CD4-positive, alpha-beta T cell (primary cell): Measurements from ENCODE around the gene CKMT2. TPM values are rescaled to one million over a fixed set of nuclear protein-coding genes. Genes with fewer than 3 reads are reported as not detected.

Source experiments
- ATAC-seq: fragments of 200-7000 bp; cut with Tn5 transposase; one replicate; pipeline ENCODE4 v1.10.0; 2022; ENCODE audit warnings: mild to moderate bottlenecking; ENCODE audit not compliant: poor library complexity
- CTCF ChIA-PET: fragments of 350-600 bp; sonication (Branson Sonifier 250); formaldehyde crosslinking; loops from one replicate; lab custom pipeline; 2021; ENCODE audit warnings: antibody characterized with exemption, inconsistent platforms; lab: Charles Lee
- POLR2A ChIA-PET: fragments of 350-600 bp; sonication (Branson Sonifier 250); formaldehyde crosslinking; loops from one replicate; lab custom pipeline; 2021; ENCODE audit warnings: antibody characterized with exemption, inconsistent platforms; lab: Charles Lee
- DNase-seq, 14 experiments: peaks; one replicate each; pipeline ENCODE4 v3.0.0-alpha.2; 2013 to 2020; ENCODE audit warnings: mixed read lengths in 2 of 14
- H3K27ac ChIP-seq, 2 donors: one replicate each; pipeline versions ENCODE4 v1.5.1 to v1.7.0; 2013; ENCODE audit warnings: low read length in 2 of 2, low read depth in 1 of 2, mild to moderate bottlenecking in 1 of 2
- H3K27me3 ChIP-seq, 2 experiments: 1 replicate in 1 of 2; 2 replicates in 1 of 2; pipeline versions ENCODE4 v1.6.1 to v1.7.0; 2013; ENCODE audit warnings: low read length in 2 of 2, control low read depth in 1 of 2, mild to moderate bottlenecking in 1 of 2, moderate library complexity in 1 of 2; ENCODE audit not compliant: insufficient read depth in 2 of 2, control insufficient read depth in 1 of 2
- H3K36me3 ChIP-seq: one replicate; pipeline ENCODE4 v1.6.1; 2013; ENCODE audit warnings: low read length, control low read depth; ENCODE audit not compliant: insufficient read depth
- H3K4me1 ChIP-seq: one replicate; pipeline ENCODE4 v1.6.1; 2013; ENCODE audit warnings: low read length, control low read depth; ENCODE audit not compliant: insufficient read depth
- H3K4me3 ChIP-seq: one replicate; pipeline ENCODE4 v1.5.1; 2013; ENCODE audit warnings: mild to moderate bottlenecking, low read length, moderate library complexity
- H3K9me3 ChIP-seq, 2 experiments: 1 replicate in 1 of 2; 2 replicates in 1 of 2; pipeline versions ENCODE4 v1.6.1 to v1.7.0; 2013; ENCODE audit warnings: low read length in 2 of 2, mild to moderate bottlenecking in 2 of 2, control low read depth in 1 of 2, moderate library complexity in 1 of 2; ENCODE audit not compliant: control insufficient read depth in 1 of 2, insufficient read depth in 1 of 2
- H3K27ac Mint-ChIP-seq: one replicate; pipeline ENCODE4 v1.8.0; 2020; ENCODE audit warnings: mixed read lengths
- H3K27me3 Mint-ChIP-seq: one replicate; pipeline ENCODE4 v1.8.0; 2021; ENCODE audit warnings: mixed read lengths
- H3K36me3 Mint-ChIP-seq: one replicate; pipeline ENCODE4 v1.8.0; 2021; ENCODE audit warnings: low read depth, mixed read lengths
- H3K4me1 Mint-ChIP-seq: one replicate; pipeline ENCODE4 v1.8.0; 2021; ENCODE audit warnings: low read depth, mixed read lengths
- H3K4me3 Mint-ChIP-seq: one replicate; pipeline ENCODE4 v1.8.0; 2020; ENCODE audit warnings: mild to moderate bottlenecking, mixed read lengths
- H3K9me3 Mint-ChIP-seq: one replicate; pipeline ENCODE4 v1.8.0; 2020; ENCODE audit warnings: mixed read lengths
- intact Hi-C, 2 experiments: fragments of 100-400 bp; cut with DNase I in 1 of 2; cut with micrococcal nuclease in 1 of 2; formaldehyde crosslinking; loops; one replicate each; pipeline versions ENCODE4 v1.15.1 to v1.9.0; 2023 to 2025; cut with DNase I, micrococcal nuclease
- total RNA-seq, 174 experiments: library from RNA in 2 of 174; stranded (reverse) in 2 of 174; gene quantifications; one replicate each; pipeline ENCODE4 v1.2.3 and lab custom pipeline; 2021 to 2026
- TF ChIP-seq, protein P1 (sequence below): fragments of 200-600 bp; IDR thresholded peaks from one replicate; pipeline ENCODE4 v1.8.0; 2022; ENCODE audit warnings: antibody characterized with exemption, mild to moderate bottlenecking

Gene CKMT2
- total RNA-seq, 2 experiments from 2014 or later, result 0.17 to 0.27 TPM

DNA sequence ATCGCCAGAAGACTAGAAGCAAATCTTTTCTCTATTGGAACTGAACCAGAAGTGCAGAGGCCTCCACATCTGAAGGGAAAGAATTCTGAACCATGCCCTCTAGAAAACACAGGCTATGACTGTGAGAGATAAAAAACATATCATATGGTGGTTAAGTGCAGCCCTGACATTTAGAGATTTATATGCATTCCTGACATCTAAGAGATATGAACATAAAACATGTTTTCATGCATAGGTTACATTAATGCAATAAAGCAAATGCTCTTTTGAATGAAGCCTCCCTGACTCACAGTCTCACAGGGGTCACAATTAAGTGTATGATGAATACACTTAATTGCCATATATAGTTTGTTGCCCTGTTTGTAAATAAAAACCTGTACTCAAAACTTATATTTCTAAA lies 28.9 kb upstream of the CKMT2 start:
- Histone ChIP-seq H3K4me3 (no peak overlapping the region), H3K27ac (no peak overlapping the region), H3K36me3 (peaks cover 40% of the 10 kb centered on the region), H3K9me3 (no peaks in the 10 kb centered on the region), H3K27me3 (no peaks in the 10 kb centered on the region), H3K4me1 (no peaks in the 10 kb centered on the region)
- CTCF ChIA-PET, result no interaction called here
- H3K36me3 Mint-ChIP-seq, result peaks cover 77% of the 10 kb centered on the region
- TF ChIP-seq, protein P1, sequence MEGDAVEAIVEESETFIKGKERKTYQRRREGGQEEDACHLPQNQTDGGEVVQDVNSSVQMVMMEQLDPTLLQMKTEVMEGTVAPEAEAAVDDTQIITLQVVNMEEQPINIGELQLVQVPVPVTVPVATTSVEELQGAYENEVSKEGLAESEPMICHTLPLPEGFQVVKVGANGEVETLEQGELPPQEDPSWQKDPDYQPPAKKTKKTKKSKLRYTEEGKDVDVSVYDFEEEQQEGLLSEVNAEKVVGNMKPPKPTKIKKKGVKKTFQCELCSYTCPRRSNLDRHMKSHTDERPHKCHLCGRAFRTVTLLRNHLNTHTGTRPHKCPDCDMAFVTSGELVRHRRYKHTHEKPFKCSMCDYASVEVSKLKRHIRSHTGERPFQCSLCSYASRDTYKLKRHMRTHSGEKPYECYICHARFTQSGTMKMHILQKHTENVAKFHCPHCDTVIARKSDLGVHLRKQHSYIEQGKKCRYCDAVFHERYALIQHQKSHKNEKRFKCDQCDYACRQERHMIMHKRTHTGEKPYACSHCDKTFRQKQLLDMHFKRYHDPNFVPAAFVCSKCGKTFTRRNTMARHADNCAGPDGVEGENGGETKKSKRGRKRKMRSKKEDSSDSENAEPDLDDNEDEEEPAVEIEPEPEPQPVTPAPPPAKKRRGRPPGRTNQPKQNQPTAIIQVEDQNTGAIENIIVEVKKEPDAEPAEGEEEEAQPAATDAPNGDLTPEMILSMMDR, result no peak
- POLR2A ChIA-PET, result no interaction called here
- H3K4me3 Mint-ChIP-seq, result no peak overlapping the region
- DNase-seq (no peak), ATAC-seq (no peak)
- H3K27me3 Mint-ChIP-seq, result no peaks in the 10 kb centered on the region
- intact Hi-C loops, result no loop called here
- H3K4me1 Mint-ChIP-seq, result no peaks in the 10 kb centered on the region
- H3K9me3 Mint-ChIP-seq, result no peaks in the 10 kb centered on the region
- H3K27ac Mint-ChIP-seq, result no peak overlapping the region

- H3K27me3 ChIP-seq, result no peaks in the 10 kb centered on the region
- POLR2A ChIA-PET, result no interaction called here
- ATAC-seq (no peak), DNase-seq (no peak)
- Mint-ChIP-seq H3K4me3 (no peak overlapping the region), H3K9me3 (no peaks in the 10 kb centered on the region), H3K36me3 (peaks cover 85% of the 10 kb centered on the region), H3K27me3 (no peaks in the 10 kb centered on the region), H3K27ac (no peak overlapping the region), H3K4me1 (no peaks in the 10 kb centered on the region)
- TF ChIP-seq, protein P1, result no peak
- CTCF ChIA-PET, result no interaction called here
- no peaks in the 10 kb centered on the region for H3K9me3 ChIP-seq
- H3K4me3 ChIP-seq, result no peak overlapping the region
- intact Hi-C loops, result no loop called here
- H3K27ac ChIP-seq, result no peak overlapping the region
- peaks cover 48% of the 10 kb centered on the region for H3K36me3 ChIP-seq
- H3K4me1 ChIP-seq, result no peaks in the 10 kb centered on the region
These were observed 28.1 kb upstream of the CKMT2 start for GRCh38 chr5:81205058-81205457.

DNA sequence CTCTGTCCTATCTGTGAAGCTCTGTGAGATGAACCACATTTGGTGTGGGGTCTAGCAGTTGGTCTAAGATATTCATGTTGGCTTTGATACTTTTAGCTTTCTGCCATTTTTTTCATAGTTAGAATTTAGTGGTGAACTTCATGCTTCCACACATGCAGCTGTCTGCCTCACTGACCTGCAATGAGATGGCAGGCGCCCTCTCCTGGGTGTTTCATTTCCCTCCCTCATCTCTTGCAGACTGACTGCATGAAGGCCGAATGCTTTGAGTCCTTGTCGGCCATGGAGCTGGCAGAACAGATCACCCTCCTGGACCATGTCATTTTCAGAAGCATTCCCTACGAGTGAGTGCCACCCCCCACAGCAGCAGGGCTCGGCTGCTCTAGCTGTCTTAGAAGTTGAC lies 26.1 kb upstream of the CKMT2 start:
- peaks cover 45% of the 10 kb centered on the region for H3K36me3 ChIP-seq
- no peaks in the 10 kb centered on the region for H3K9me3 Mint-ChIP-seq
- no peak overlapping the region for H3K4me3 Mint-ChIP-seq
- peaks cover 90% of the 10 kb centered on the region for H3K36me3 Mint-ChIP-seq
- H3K4me3 ChIP-seq, result no peak overlapping the region
- no peak overlapping the region for H3K27ac ChIP-seq
- H3K4me1 ChIP-seq, result no peaks in the 10 kb centered on the region
- H3K9me3 ChIP-seq, result no peaks in the 10 kb centered on the region
- ChIA-PET POLR2A (no interaction called here), CTCF (interaction anchor here (1.5 kb wide), 1 partner anchor 12 kb away, joined by 3 read pairs; no protein-coding TSS in a partner anchor)
- TF ChIP-seq, protein P1, result no peak
- DNase-seq (no peak), ATAC-seq (no peak)
- H3K4me1 Mint-ChIP-seq, result no peaks in the 10 kb centered on the region
- no peak overlapping the region for H3K27ac Mint-ChIP-seq
- H3K27me3 Mint-ChIP-seq, result no peaks in the 10 kb centered on the region
- H3K27me3 ChIP-seq, result no peaks in the 10 kb centered on the region
- intact Hi-C loops, result no loop called here
